Neural progenitor cell (in vitro differentiated cells): ENCODE results near the gene UBR3. TPM values are rescaled to one million over a fixed set of nuclear protein-coding genes. Genes with fewer than 3 reads are reported as not detected.

Experiments
- DNase-seq: peaks from one replicate; pipeline ENCODE4 v3.0.0-alpha.2; 2016; ENCODE audit warnings: low spot score
- H2AFZ ChIP-seq: fragments of 200-600 bp; sonication (generic); replicated peaks from 2 replicates; pipeline ENCODE4 v1.6.1; 2016; ENCODE audit warnings: antibody characterized with exemption
- H3F3A ChIP-seq: fragments of 200-600 bp; sonication (generic); 2 replicates; pipeline ENCODE4 v1.6.1; 2016; ENCODE audit warnings: antibody characterized with exemption, low read depth
- H3K27ac ChIP-seq: fragments of 200-600 bp; sonication (generic); 2 replicates; pipeline ENCODE4 v1.5.1; 2016; ENCODE audit warnings: mild to moderate bottlenecking
- H3K27me3 ChIP-seq: fragments of 200-600 bp; sonication (generic); 2 replicates; pipeline ENCODE4 v1.6.1; 2016; ENCODE audit warnings: mild to moderate bottlenecking, moderate library complexity
- H3K36me3 ChIP-seq: fragments of 200-600 bp; sonication (generic); 2 replicates; pipeline ENCODE4 v1.5.1; 2016
- H3K4me1 ChIP-seq: fragments of 200-600 bp; sonication (generic); 2 replicates; pipeline ENCODE4 v1.6.1; 2016; ENCODE audit warnings: mixed run types
- H3K4me2 ChIP-seq: fragments of 200-600 bp; sonication (generic); 2 replicates; pipeline ENCODE4 v1.6.1; 2016
- H3K4me3 ChIP-seq: fragments of 200-600 bp; sonication (generic); 2 replicates; pipeline ENCODE4 v1.5.1; 2016
- H3K79me2 ChIP-seq: fragments of 200-600 bp; sonication (generic); 2 replicates; pipeline ENCODE4 v1.6.1; 2016; ENCODE audit warnings: low read depth
- H3K9ac ChIP-seq: fragments of 200-600 bp; sonication (generic); 2 replicates; pipeline ENCODE4 v1.6.1; 2016
- H3K9me3 ChIP-seq: fragments of 200-600 bp; sonication (generic); 2 replicates; pipeline ENCODE4 v1.5.1; 2016; ENCODE audit warnings: low read depth
- H4K20me1 ChIP-seq: fragments of 200-600 bp; sonication (generic); 2 replicates; pipeline ENCODE4 v1.6.1; 2016; ENCODE audit warnings: low read depth
- H3K27ac Mint-ChIP-seq: 3 replicates; pipeline ENCODE4 v1.8.0; 2021; ENCODE audit warnings: mixed read lengths
- H3K27me3 Mint-ChIP-seq: 2 replicates; pipeline ENCODE4 v1.8.0; 2022; ENCODE audit warnings: low read depth, mild to moderate bottlenecking, inconsistent platforms, moderate library complexity, mixed read lengths; ENCODE audit not compliant: insufficient read depth
- H3K36me3 Mint-ChIP-seq: 3 replicates; pipeline ENCODE4 v1.8.0; 2021; ENCODE audit warnings: mixed read lengths
- H3K4me1 Mint-ChIP-seq: 3 replicates; pipeline ENCODE4 v1.8.0; 2021; ENCODE audit warnings: mixed read lengths
- H3K4me3 Mint-ChIP-seq: 3 replicates; pipeline ENCODE4 v1.8.0; 2021; ENCODE audit warnings: mild to moderate bottlenecking, moderate library complexity, mixed read lengths
- H3K9me3 Mint-ChIP-seq: 3 replicates; pipeline ENCODE4 v1.8.0; 2020; ENCODE audit warnings: mixed read lengths
- CTCF ChIP-seq: fragments of 200-600 bp; sonication (generic); IDR thresholded peaks from 2 replicates; pipeline ENCODE4 v1.5.1; 2017; ENCODE audit warnings: antibody characterized with exemption, mild to moderate bottlenecking
- EZH2 ChIP-seq: fragments of 200-600 bp; sonication (generic); IDR thresholded peaks from 2 replicates; pipeline ENCODE4 v1.6.1; 2017; ENCODE audit warnings: antibody characterized with exemption, mild to moderate bottlenecking, moderate library complexity
- EZH2phosphoT487 ChIP-seq: fragments of 200-600 bp; sonication (generic); IDR thresholded peaks from 2 replicates; pipeline ENCODE4 v1.6.1; 2017; ENCODE audit warnings: antibody characterized with exemption
- total RNA-seq: library from RNA; depleted of rRNA; stranded (reverse); fragments of >200 nt; gene quantifications from 2 replicates; pipeline ENCODE4 v1.2.3, GENCODE V29; 2015; ENCODE audit warnings: low replicate concordance

UBR3 gene
- total RNA-seq, 1 donor from 2014 or later: 31.7 TPM

DNA sequence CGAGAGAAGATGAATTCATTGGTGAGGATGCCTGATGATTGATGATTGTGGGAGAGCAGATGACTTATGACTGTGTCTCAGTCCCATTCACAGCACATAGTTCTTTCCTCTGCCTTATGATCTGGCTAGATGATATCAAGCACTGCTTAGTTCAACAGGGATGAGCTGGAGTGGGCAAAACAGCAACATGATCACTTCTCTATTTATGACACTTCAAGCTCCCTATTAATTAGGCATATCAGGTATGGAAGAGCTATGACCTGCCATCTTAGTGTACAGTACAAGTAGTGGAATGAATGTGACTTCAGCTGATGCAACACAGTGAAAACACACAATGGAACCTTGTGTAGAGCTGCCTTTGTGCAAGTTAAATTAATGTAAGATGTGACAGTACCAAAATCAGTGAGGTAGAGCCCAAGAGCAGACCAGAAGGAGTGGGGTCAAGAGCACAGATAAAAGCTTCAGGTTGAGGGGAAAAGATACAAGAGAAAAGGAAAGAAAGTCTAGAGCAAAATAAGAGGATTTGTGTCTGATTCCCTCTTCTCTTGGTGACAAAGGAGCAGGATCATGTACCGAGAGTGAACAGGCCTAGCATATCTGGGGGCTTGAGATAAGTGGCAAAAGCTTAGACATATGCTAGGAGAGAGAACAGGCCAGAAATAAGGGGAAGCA is 257.7 kb downstream of the UBR3 start:
- peaks cover 3% of the 10 kb centered on the region for H3K36me3 Mint-ChIP-seq
- peaks cover 17% of the 10 kb centered on the region for H3K4me1 ChIP-seq
- no peaks in the 10 kb centered on the region for H3K9me3 Mint-ChIP-seq
- no peak for DNase-seq
- no peak for TF ChIP-seq EZH2
- no peak for TF ChIP-seq CTCF
- no peak for TF ChIP-seq EZH2phosphoT487
- no peaks in the 10 kb centered on the region for H3K27me3 ChIP-seq
- no peak overlapping the region for H3K4me3 ChIP-seq
- no peaks in the 10 kb centered on the region for H3K36me3 ChIP-seq
- H3K4me3 Mint-ChIP-seq: no peak overlapping the region
- no peak overlapping the region for H2AFZ ChIP-seq
- H3F3A ChIP-seq: peaks cover 8% of the 10 kb centered on the region
- no peaks in the 10 kb centered on the region for H3K27me3 Mint-ChIP-seq
- no peak overlapping the region for H3K4me2 ChIP-seq
- no peaks in the 10 kb centered on the region for H4K20me1 ChIP-seq
- H3K9me3 ChIP-seq: no peaks in the 10 kb centered on the region
- no peaks in the 10 kb centered on the region for H3K4me1 Mint-ChIP-seq
- no peak overlapping the region for H3K27ac ChIP-seq
- no peak overlapping the region for H3K27ac Mint-ChIP-seq
- no peak overlapping the region for H3K9ac ChIP-seq
- H3K79me2 ChIP-seq: no peaks in the 10 kb centered on the region

- H3K27ac ChIP-seq: no peak overlapping the region
- no peak overlapping the region for H3K27ac Mint-ChIP-seq
Observed at GRCh38 chr2:170086117-170086688, 258.9 kb downstream of the UBR3 start.

GRCh38 chr2:170086751-170087412 is 259.6 kb downstream of the UBR3 start:
- Histone ChIP-seq H3K4me3 (no peak overlapping the region), H4K20me1 (no peaks in the 10 kb centered on the region), H3K9ac (no peak overlapping the region), H2AFZ (no peak overlapping the region), H3K4me1 (peaks cover 13% of the 10 kb centered on the region), H3K4me2 (no peak overlapping the region), H3F3A (no peaks in the 10 kb centered on the region), H3K36me3 (no peaks in the 10 kb centered on the region), H3K79me2 (no peaks in the 10 kb centered on the region), H3K27me3 (no peaks in the 10 kb centered on the region), H3K27ac (no peak overlapping the region), H3K9me3 (peaks cover 7% of the 10 kb centered on the region)
- no peaks in the 10 kb centered on the region for H3K4me1 Mint-ChIP-seq
- no peak overlapping the region for H3K4me3 Mint-ChIP-seq
- no peaks in the 10 kb centered on the region for H3K36me3 Mint-ChIP-seq
- peaks cover under 1% of the 10 kb centered on the region for H3K9me3 Mint-ChIP-seq
- TF ChIP-seq EZH2phosphoT487 (no peak), EZH2 (no peak), CTCF (no peak)
- H3K27ac Mint-ChIP-seq: no peak overlapping the region
- no peak for DNase-seq
- H3K27me3 Mint-ChIP-seq: no peaks in the 10 kb centered on the region

More at GRCh38 chr2:170086117-170086688, 258.9 kb downstream of the UBR3 start:
- peaks cover 3% of the 10 kb centered on the region for H3K36me3 Mint-ChIP-seq
- H3K27me3 Mint-ChIP-seq: no peaks in the 10 kb centered on the region
- no peak overlapping the region for H3K4me3 Mint-ChIP-seq
- Histone ChIP-seq H4K20me1 (no peaks in the 10 kb centered on the region), H3K79me2 (no peaks in the 10 kb centered on the region), H3K9me3 (peaks cover 2% of the 10 kb centered on the region), H3K9ac (no peak overlapping the region), H2AFZ (no peak overlapping the region), H3F3A (no peaks in the 10 kb centered on the region), H3K4me2 (no peak overlapping the region), H3K36me3 (no peaks in the 10 kb centered on the region), H3K27me3 (no peaks in the 10 kb centered on the region), H3K4me3 (no peak overlapping the region), H3K4me1 (peaks cover 13% of the 10 kb centered on the region)
- no peaks in the 10 kb centered on the region for H3K9me3 Mint-ChIP-seq
- no peaks in the 10 kb centered on the region for H3K4me1 Mint-ChIP-seq
- TF ChIP-seq CTCF (no peak), EZH2phosphoT487 (no peak), EZH2 (no peak)
- no peak for DNase-seq
